HepG2 (cell line): ENCODE data around the gene TET2.

Experiments
- ESRRA ChIP-seq: sonication (generic); formaldehyde crosslinking; IDR thresholded peaks from 2 replicates; pipeline ENCODE4 v1.5.1; 2020; ENCODE audit warnings: mild to moderate bottlenecking, low read depth, missing genetic modification reagents
- MEIS2 ChIP-seq: sonication (generic); formaldehyde crosslinking; IDR thresholded peaks from 2 replicates; pipeline ENCODE4 v1.9.0; 2021; ENCODE audit warnings: mild to moderate bottlenecking, missing genetic modification reagents
- MYNN ChIP-seq: sonication (generic); formaldehyde crosslinking; IDR thresholded peaks from 2 replicates; pipeline ENCODE4 v1.4.0; 2020; ENCODE audit warnings: mild to moderate bottlenecking, low read depth, missing genetic modification reagents
- NCOA2 ChIP-seq: sonication (generic); formaldehyde crosslinking; IDR thresholded peaks from 2 replicates; pipeline ENCODE4 v1.8.0; 2022; ENCODE audit warnings: inconsistent platforms
- POLR2AphosphoS5 ChIP-seq: IDR thresholded peaks from 2 replicates; pipeline ENCODE4 v1.6.1; 2012; ENCODE audit warnings: low read depth, low read length
- SALL1 ChIP-seq: sonication (generic); formaldehyde crosslinking; IDR thresholded peaks from 2 replicates; pipeline ENCODE4 v1.8.0; 2022; ENCODE audit warnings: mild to moderate bottlenecking, missing genetic modification reagents
- SATB2 ChIP-seq: sonication (generic); formaldehyde crosslinking; IDR thresholded peaks from 2 replicates; pipeline ENCODE4 v1.5.0; 2020; ENCODE audit warnings: missing genetic modification reagents
- ZNF121 ChIP-seq: sonication (generic); formaldehyde crosslinking; IDR thresholded peaks from 2 replicates; pipeline ENCODE4 v1.5.0; 2020; ENCODE audit warnings: mild to moderate bottlenecking, missing genetic modification reagents
- ZNF124 ChIP-seq: sonication (generic); formaldehyde crosslinking; IDR thresholded peaks from 2 replicates; pipeline ENCODE4 v1.4.0; 2020; ENCODE audit warnings: missing genetic modification reagents
- TF ChIP-seq, protein P1 (sequence below): sonication (generic); formaldehyde crosslinking; IDR thresholded peaks from 2 replicates; pipeline ENCODE4 v1.5.0; 2020; ENCODE audit warnings: mild to moderate bottlenecking, missing genetic modification reagents, moderate library complexity
- TF ChIP-seq, protein P2 (sequence below): sonication (generic); formaldehyde crosslinking; IDR thresholded peaks from 2 replicates; pipeline ENCODE4 v1.4.0; 2020; ENCODE audit warnings: missing genetic modification reagents, borderline replicate concordance

DNA sequence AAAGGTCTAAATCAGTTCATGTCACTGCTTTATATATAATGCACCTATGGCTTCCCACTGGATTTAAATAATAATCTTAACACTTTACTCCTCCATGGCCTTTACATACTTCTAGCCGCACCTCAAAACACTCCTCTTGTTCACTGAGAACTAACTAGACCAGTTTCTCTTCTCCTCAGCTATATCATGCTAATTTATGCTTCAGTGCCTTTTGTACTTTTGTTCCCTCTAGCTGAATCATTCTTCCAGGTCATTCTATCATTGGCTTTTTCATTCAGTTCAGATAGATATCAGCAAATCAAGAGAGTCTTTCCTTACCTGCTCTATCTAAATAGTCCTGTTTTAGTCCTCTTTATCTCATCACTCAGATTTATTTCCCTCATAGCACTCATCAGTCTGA lies 64.2 kb downstream of the TET2 start:
- TF ChIP-seq NCOA2 (no peak), MYNN (no peak), POLR2AphosphoS5 (no peak), SALL1 (CRISPR knock-in tag) (no peak), ZNF121 (CRISPR knock-in tag) (no peak), MEIS2 (CRISPR knock-in tag) (no peak), ZNF124 (CRISPR knock-in tag) (no peak), SATB2 (CRISPR knock-in tag) (no peak), ESRRA (CRISPR knock-in tag) (no peak)
- TF ChIP-seq, protein P1, sequence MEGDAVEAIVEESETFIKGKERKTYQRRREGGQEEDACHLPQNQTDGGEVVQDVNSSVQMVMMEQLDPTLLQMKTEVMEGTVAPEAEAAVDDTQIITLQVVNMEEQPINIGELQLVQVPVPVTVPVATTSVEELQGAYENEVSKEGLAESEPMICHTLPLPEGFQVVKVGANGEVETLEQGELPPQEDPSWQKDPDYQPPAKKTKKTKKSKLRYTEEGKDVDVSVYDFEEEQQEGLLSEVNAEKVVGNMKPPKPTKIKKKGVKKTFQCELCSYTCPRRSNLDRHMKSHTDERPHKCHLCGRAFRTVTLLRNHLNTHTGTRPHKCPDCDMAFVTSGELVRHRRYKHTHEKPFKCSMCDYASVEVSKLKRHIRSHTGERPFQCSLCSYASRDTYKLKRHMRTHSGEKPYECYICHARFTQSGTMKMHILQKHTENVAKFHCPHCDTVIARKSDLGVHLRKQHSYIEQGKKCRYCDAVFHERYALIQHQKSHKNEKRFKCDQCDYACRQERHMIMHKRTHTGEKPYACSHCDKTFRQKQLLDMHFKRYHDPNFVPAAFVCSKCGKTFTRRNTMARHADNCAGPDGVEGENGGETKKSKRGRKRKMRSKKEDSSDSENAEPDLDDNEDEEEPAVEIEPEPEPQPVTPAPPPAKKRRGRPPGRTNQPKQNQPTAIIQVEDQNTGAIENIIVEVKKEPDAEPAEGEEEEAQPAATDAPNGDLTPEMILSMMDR, result no peak
- TF ChIP-seq, protein P2, sequence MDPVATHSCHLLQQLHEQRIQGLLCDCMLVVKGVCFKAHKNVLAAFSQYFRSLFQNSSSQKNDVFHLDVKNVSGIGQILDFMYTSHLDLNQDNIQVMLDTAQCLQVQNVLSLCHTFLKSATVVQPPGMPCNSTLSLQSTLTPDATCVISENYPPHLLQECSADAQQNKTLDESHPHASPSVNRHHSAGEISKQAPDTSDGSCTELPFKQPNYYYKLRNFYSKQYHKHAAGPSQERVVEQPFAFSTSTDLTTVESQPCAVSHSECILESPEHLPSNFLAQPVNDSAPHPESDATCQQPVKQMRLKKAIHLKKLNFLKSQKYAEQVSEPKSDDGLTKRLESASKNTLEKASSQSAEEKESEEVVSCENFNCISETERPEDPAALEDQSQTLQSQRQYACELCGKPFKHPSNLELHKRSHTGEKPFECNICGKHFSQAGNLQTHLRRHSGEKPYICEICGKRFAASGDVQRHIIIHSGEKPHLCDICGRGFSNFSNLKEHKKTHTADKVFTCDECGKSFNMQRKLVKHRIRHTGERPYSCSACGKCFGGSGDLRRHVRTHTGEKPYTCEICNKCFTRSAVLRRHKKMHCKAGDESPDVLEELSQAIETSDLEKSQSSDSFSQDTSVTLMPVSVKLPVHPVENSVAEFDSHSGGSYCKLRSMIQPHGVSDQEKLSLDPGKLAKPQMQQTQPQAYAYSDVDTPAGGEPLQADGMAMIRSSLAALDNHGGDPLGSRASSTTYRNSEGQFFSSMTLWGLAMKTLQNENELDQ (CRISPR knock-in tag), result no peak
